Esophagus muscularis mucosa (tissue), 4 donors: ENCODE measurements around the gene KLF6. TPM values are rescaled to one million over a fixed set of nuclear protein-coding genes. Genes with fewer than 3 reads are reported as not detected.
A peak's percentile ranks its signal among the peaks of the same experiment; 100 is the strongest.

Source experiments
- DNase-seq: peaks from one replicate; pipeline ENCODE4 v3.0.0-alpha.2; 2017; ENCODE audit errors: extremely low spot score
- H3K27ac ChIP-seq, 4 donors: fragments of 200-600 bp; sonication (generic); replicated peaks in 1 of 4; 1 replicate in 3 of 4; 2 replicates in 1 of 4; pipeline ENCODE4 v1.5.1; 2016 to 2019; ENCODE audit warnings: mild to moderate bottlenecking in 1 of 4
- H3K27me3 ChIP-seq, 4 donors: fragments of 200-600 bp; sonication (generic); one replicate each; pipeline versions ENCODE4 v1.5.1 to v1.6.0; 2016 to 2019
- H3K36me3 ChIP-seq, 4 donors: fragments of 200-600 bp; sonication (generic); one replicate each; pipeline ENCODE4 v1.5.1; 2016 to 2019
- H3K4me1 ChIP-seq, 4 donors: fragments of 200-600 bp; sonication (generic); one replicate each; pipeline ENCODE4 v1.5.1; 2016 to 2019
- H3K4me3 ChIP-seq, 4 donors: fragments of 200-600 bp; sonication (generic); 1 replicate in 2 of 4; 2 replicates in 2 of 4; pipeline ENCODE4 v1.5.1; 2016 to 2019; ENCODE audit warnings: mild to moderate bottlenecking in 4 of 4, moderate library complexity in 1 of 4
- H3K9me3 ChIP-seq, 4 donors: fragments of 200-600 bp; sonication (generic); 1 replicate in 3 of 4; 2 replicates in 1 of 4; pipeline ENCODE4 v1.5.1; 2016 to 2019
- CTCF ChIP-seq, 3 experiments: fragments of 200-600 bp in 2 of 3; fragments of 450-650 bp in 1 of 3; sonication (generic) in 2 of 3; IDR thresholded peaks; one replicate each; pipeline ENCODE4 v1.5.1; 2017 to 2019; ENCODE audit warnings: antibody characterized with exemption in 3 of 3, mild to moderate bottlenecking in 2 of 3, moderate library complexity in 1 of 3
- EP300 ChIP-seq: sonication (generic); formaldehyde crosslinking; IDR thresholded peaks from one replicate; pipeline ENCODE4 v1.6.1; 2017; ENCODE audit warnings: antibody characterized with exemption
- POLR2A ChIP-seq: fragments of 450-650 bp; IDR thresholded peaks from one replicate; pipeline ENCODE4 v1.6.1; 2017; ENCODE audit warnings: antibody characterized with exemption, moderate library complexity, mild to moderate bottlenecking, low read depth
- POLR2AphosphoS5 ChIP-seq, 2 donors: sonication (generic); formaldehyde crosslinking; IDR thresholded peaks; one replicate each; pipeline ENCODE4 v1.6.1; 2017; ENCODE audit warnings: antibody characterized with exemption in 2 of 2
- WGBS: methylation state at CpG from one replicate; pipeline ENCODE4 v1.1.5; 2018; 5-methylcytosine and 5-hydroxymethylcytosine counted together
- intact Hi-C: fragments of 100-400 bp; cut with DNase I; formaldehyde crosslinking; loops from one replicate; pipeline ENCODE4 v1.15.1; 2023
- total RNA-seq, 4 donors: library from RNA; depleted of rRNA; stranded (reverse); fragments of >200 nt; gene quantifications; one replicate each; pipeline versions ENCODE4 v1.1.0 to v1.2.1, GENCODE V29; 2016

The KLF6 gene
- total RNA-seq, 4 donors from 2014 or later = 114 to 145 (median 123) TPM

- peak overlapping the region; percentile 66 to 97 (median 87) for H3K4me3 ChIP-seq
- 1% methylated on average over 18 of the region's 18 CpGs for WGBS
- peak overlapping the region; percentile 97 to 100 (median 99) for H3K27ac ChIP-seq
- H3K27me3 ChIP-seq = no peaks in the 10 kb centered on the region
- H3K9me3 ChIP-seq = peaks cover 0 to 8% (median 2%) of the 10 kb centered on the region in 4 donors
- DNase-seq = peak; percentile 91
- H3K4me1 ChIP-seq = peaks cover 13 to 23% (median 19%) of the 10 kb centered on the region in 4 donors
- intact Hi-C loops = loop anchor here (1.0 to 10.0 kb wide), 5 partner anchors 66 to 979 kb away; no protein-coding TSS in a partner anchor
- peaks cover 11 to 25% (median 12%) of the 10 kb centered on the region in 4 donors for H3K36me3 ChIP-seq
- peak in 1 of 2 donors; percentile 21 for TF ChIP-seq POLR2AphosphoS5 (IDR thresholded peaks at IDR 0.05)
- TF ChIP-seq EP300 = no peak
These were observed 852 bp upstream of the KLF6 start for GRCh38 chr10:3785851-3786271.

GRCh38 chr10:3785251-3785850 lies 342 bp upstream of the KLF6 start:
- peak; percentile 100 for DNase-seq
- WGBS = 0% methylated on average over 4 of the region's 76 CpGs
- peak overlapping the region; percentile 97 to 100 (median 99) for H3K27ac ChIP-seq
- peaks cover 0 to 8% (median 2%) of the 10 kb centered on the region in 4 donors for H3K9me3 ChIP-seq
- H3K27me3 ChIP-seq = no peaks in the 10 kb centered on the region
- TF ChIP-seq POLR2A = peak; percentile 99
- TF ChIP-seq CTCF (IDR thresholded peaks at IDR 0.05) = no peak
- peak in 1 of 2 donors; percentile 96 for TF ChIP-seq POLR2AphosphoS5 (IDR thresholded peaks at IDR 0.05)
- peak overlapping the region; percentile 66 to 97 (median 87) for H3K4me3 ChIP-seq
- H3K4me1 ChIP-seq = peaks cover 15 to 29% (median 23%) of the 10 kb centered on the region in 4 donors
- intact Hi-C loops = loop anchor here (1.0 to 10.0 kb wide), 5 partner anchors 67 to 979 kb away; no protein-coding TSS in a partner anchor
- H3K36me3 ChIP-seq = peaks cover 13 to 30% (median 17%) of the 10 kb centered on the region in 4 donors

GRCh38 chr10:3783682-3784432 lies 1.2 kb downstream of the KLF6 start:
- TF ChIP-seq CTCF (IDR thresholded peaks at IDR 0.05) (no peak), EP300 (no peak), POLR2A (peak; percentile 69), POLR2AphosphoS5 (IDR thresholded peaks at IDR 0.05) (peak in 1 of 2 donors; percentile 57)
- no peaks in the 10 kb centered on the region for H3K9me3 ChIP-seq
- intact Hi-C loops = loop anchor here (5.0 to 10.0 kb wide), 5 partner anchors 458 to 981 kb away; no protein-coding TSS in a partner anchor
- DNase-seq = no peak
- no peaks in the 10 kb centered on the region for H3K27me3 ChIP-seq
- peaks cover 28 to 45% (median 32%) of the 10 kb centered on the region in 4 donors for H3K36me3 ChIP-seq
- peaks cover 28 to 43% (median 38%) of the 10 kb centered on the region in 4 donors for H3K4me1 ChIP-seq
- peak overlapping the region; percentile 66 to 97 (median 87) for H3K4me3 ChIP-seq
- peak overlapping the region; percentile 97 to 100 (median 99) for H3K27ac ChIP-seq
- 0% methylated on average over 22 of the region's 22 CpGs for WGBS

GRCh38 chr10:3783316-3783681 lies 1.7 kb downstream of the KLF6 start:
- Histone ChIP-seq H3K9me3 (no peaks in the 10 kb centered on the region), H3K36me3 (peaks cover 34 to 50% (median 38%) of the 10 kb centered on the region in 4 donors), H3K4me3 (peak overlapping the region; percentile 66 to 97 (median 87)), H3K4me1 (peaks cover 34 to 49% (median 44%) of the 10 kb centered on the region in 4 donors), H3K27me3 (no peaks in the 10 kb centered on the region), H3K27ac (peak overlapping the region; percentile 97 to 100 (median 99))
- 2% methylated on average over 12 of the region's 12 CpGs for WGBS
- TF ChIP-seq CTCF (IDR thresholded peaks at IDR 0.05) (no peak), POLR2AphosphoS5 (IDR thresholded peaks at IDR 0.05) (peak in 1 of 2 donors; percentile 70), POLR2A (peak; percentile 50), EP300 (no peak)
- DNase-seq = peak; percentile 93
- intact Hi-C loops = loop anchor here (5.0 to 10.0 kb wide), 5 partner anchors 459 to 982 kb away; no protein-coding TSS in a partner anchor
